HUES64 (cell line): ENCODE data around the gene RIMS4.

Source experiments
- H3K27ac ChIP-seq: 2 replicates; pipeline ENCODE4 v1.7.0; 2013; ENCODE audit warnings: low read depth, low read length, inconsistent platforms
- H3K27me3 ChIP-seq: 2 replicates; pipeline ENCODE4 v1.6.1; 2013; ENCODE audit warnings: mild to moderate bottlenecking, low read length; ENCODE audit not compliant: insufficient read depth
- H3K36me3 ChIP-seq: 2 replicates; pipeline ENCODE4 v1.6.1; 2013; ENCODE audit warnings: mild to moderate bottlenecking, low read length; ENCODE audit not compliant: insufficient read depth
- H3K4me1 ChIP-seq: 2 replicates; pipeline ENCODE4 v1.6.1; 2013; ENCODE audit warnings: mild to moderate bottlenecking, low read length, moderate library complexity; ENCODE audit not compliant: insufficient read depth
- H3K4me3 ChIP-seq: 2 replicates; pipeline ENCODE4 v1.5.1; 2013; ENCODE audit warnings: mild to moderate bottlenecking, low read length, moderate library complexity
- H3K9ac ChIP-seq: 2 replicates; pipeline ENCODE4 v1.6.1; 2013; ENCODE audit warnings: mild to moderate bottlenecking, low read depth, low read length
- H3K9me3 ChIP-seq: 2 replicates; pipeline ENCODE4 v1.6.1; 2013; ENCODE audit warnings: low read depth, low read length; ENCODE audit not compliant: insufficient read depth
- WGBS: fragments of 150-250, 120-280 bp; methylation state at CpG from one replicate; pipeline ENCODE4 v1.1.7; 2013; ENCODE audit warnings: missing lambda C conversion rate; 5-methylcytosine and 5-hydroxymethylcytosine counted together

RIMS4 gene

GRCh38 chr20:44796311-44796710 lies 14.0 kb downstream of the RIMS4 start:
- H3K27me3 ChIP-seq = no peaks in the 10 kb centered on the region
- H3K36me3 ChIP-seq = no peaks in the 10 kb centered on the region
- H3K9me3 ChIP-seq = no peaks in the 10 kb centered on the region
- H3K4me1 ChIP-seq = peaks cover 10% of the 10 kb centered on the region
- no peak overlapping the region for H3K9ac ChIP-seq
- no peak overlapping the region for H3K27ac ChIP-seq
- H3K4me3 ChIP-seq = no peak overlapping the region

DNA sequence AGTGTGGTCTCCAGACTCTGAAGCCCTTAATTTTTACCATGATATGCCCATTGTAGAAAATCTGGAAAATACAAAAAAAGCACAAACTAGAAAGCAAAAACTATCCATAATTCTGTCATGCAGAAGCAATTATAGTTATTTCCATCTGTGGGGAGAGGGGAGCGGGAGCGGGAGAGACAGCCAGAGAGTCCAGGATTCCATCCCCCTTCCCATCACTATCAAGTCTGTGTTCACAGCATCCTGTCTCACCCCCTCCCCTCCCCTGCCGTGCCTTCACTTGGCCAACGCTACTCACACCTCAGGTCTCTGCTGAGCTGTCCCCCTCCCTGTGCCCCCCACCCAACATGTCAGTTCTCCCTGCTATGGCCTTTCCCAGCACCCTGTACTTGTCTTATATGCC lies 14.5 kb downstream of the RIMS4 start:
- peaks cover 10% of the 10 kb centered on the region for H3K4me1 ChIP-seq
- no peaks in the 10 kb centered on the region for H3K36me3 ChIP-seq
- no peak overlapping the region for H3K27ac ChIP-seq
- no peak overlapping the region for H3K9ac ChIP-seq
- H3K27me3 ChIP-seq = no peaks in the 10 kb centered on the region
- no peaks in the 10 kb centered on the region for H3K9me3 ChIP-seq
- H3K4me3 ChIP-seq = no peak overlapping the region
- 46% methylated on average over 3 of the region's 4 CpGs for WGBS

DNA sequence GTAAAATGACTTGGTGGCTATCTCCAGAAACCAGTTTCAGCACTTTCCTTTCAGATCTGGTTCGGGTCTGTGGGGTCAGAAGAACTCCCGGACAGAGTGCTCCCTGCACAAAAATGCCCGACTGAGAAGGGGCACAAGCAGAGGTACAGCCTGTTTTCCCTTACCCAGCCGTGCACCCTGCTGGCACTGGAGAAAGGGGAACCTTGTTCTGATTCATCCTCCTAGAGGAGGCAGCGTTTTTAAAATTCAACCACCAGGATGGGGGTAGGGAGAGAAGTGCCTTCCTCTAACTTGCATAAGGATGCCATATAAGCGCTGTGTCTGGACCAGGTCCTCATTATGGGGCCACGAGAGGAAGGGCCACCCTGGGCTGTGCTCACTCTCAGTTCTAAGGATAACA lies 17.6 kb downstream of the RIMS4 start:
- H3K36me3 ChIP-seq = no peaks in the 10 kb centered on the region
- H3K27ac ChIP-seq = no peak overlapping the region
- H3K9ac ChIP-seq = no peak overlapping the region
- H3K4me3 ChIP-seq = no peak overlapping the region
- H3K9me3 ChIP-seq = no peaks in the 10 kb centered on the region
- WGBS = 79% methylated on average over 7 of the region's 7 CpGs
- H3K27me3 ChIP-seq = no peaks in the 10 kb centered on the region
- H3K4me1 ChIP-seq = peaks cover 10% of the 10 kb centered on the region

DNA sequence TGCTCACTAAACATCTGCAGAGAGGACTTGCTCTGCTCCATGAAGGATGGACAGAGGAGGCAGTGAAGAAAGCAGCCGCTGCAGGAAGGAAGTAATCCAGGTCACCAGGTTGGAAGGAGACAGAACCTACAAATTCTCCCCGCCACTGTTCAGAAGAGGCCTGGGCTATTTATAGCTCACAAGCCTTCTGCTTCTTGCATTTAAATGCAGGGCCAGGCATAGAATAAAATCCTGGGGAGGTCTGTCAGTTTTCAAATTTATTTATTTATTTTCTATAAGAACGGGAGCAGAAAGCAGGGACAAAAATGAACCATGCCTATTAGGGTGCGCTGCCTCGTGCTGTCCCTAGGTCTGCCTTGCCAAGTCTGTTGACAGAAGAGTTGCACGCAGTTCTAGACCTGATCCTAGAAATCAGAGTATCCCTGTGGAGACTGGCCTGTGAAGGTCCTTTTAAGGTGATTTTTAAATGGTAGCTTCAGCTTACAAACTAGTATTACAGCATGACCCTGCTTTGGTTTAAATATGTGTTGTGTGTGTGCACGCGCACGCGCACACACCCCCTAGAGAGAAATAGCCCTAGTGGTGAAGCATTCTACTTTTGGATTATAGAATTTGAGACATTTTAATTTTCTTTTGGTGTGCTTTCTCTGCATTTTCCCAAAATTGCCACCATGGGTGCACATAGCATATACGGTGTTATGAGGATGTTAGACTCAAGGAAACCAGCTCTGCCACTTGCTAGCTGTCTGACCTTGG lies 19.5 kb downstream of the RIMS4 start:
- H3K27ac ChIP-seq = no peak overlapping the region
- no peaks in the 10 kb centered on the region for H3K36me3 ChIP-seq
- no peaks in the 10 kb centered on the region for H3K27me3 ChIP-seq
- peaks cover 5% of the 10 kb centered on the region for H3K4me1 ChIP-seq
- no peak overlapping the region for H3K4me3 ChIP-seq
- WGBS = 91% methylated on average over 7 of the region's 11 CpGs
- no peaks in the 10 kb centered on the region for H3K9me3 ChIP-seq
- H3K9ac ChIP-seq = no peak overlapping the region

DNA sequence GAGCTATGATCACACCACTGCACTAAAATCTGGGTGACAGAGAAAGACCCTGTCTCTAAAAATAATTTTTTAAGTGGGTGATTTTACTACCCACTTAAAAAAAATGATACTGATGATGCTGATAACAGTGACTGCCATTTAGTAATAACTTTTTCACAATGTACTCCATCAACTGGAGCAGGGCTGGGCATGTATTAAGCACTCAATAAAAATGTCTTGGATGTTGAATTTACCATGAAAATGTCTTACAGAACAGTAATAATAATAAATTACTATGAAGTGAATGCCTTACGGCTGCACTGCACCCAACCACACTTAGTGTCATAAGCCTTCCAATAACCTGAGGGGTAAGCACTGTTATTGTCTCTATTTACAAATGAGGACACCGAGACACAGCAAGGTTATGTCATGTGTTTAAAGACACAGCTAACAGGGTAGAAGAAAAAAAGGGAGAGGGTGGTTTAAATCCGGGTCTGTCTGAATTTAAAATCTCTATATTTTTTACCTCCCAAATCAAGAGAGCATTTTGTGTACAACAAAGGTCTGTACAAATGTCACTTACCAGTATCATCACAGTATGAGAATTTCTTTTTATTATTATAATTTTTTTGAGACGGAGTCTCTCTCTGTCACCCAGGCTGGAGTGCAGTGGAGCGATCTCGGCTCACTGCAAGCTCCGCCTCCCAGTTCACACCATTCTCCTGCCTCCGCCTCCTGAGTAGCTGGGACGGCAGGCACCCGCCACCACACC lies 21.5 kb downstream of the RIMS4 start:
- H3K9me3 ChIP-seq = no peaks in the 10 kb centered on the region
- H3K4me1 ChIP-seq = peaks cover 15% of the 10 kb centered on the region
- WGBS = 89% methylated on average over 8 of the region's 10 CpGs
- H3K36me3 ChIP-seq = no peaks in the 10 kb centered on the region
- H3K9ac ChIP-seq = no peak overlapping the region
- no peaks in the 10 kb centered on the region for H3K27me3 ChIP-seq
- H3K4me3 ChIP-seq = no peak overlapping the region
- H3K27ac ChIP-seq = no peak overlapping the region

DNA sequence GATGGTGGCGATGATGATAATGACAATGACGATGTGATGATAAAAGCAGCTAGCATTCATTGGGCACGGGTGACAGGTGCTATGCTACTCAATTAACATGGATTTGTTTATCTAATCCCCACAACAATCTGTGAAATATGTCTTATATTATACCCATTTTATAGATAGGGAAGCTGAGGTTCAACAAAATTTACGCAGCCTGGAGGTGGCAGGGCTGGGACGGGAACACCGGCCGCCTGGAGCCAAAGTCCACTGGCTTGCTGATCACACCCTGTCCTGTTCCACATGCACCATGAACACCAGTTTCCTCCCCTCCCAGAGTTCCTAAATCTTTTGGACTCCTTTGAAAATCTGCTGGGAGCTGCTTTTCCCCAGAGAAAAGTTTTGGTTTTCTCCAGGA lies 23.0 kb downstream of the RIMS4 start:
- no peak overlapping the region for H3K9ac ChIP-seq
- H3K4me1 ChIP-seq = peaks cover 15% of the 10 kb centered on the region
- no peak overlapping the region for H3K4me3 ChIP-seq
- WGBS = 97% methylated on average over 7 of the region's 7 CpGs
- H3K9me3 ChIP-seq = no peaks in the 10 kb centered on the region
- no peak overlapping the region for H3K27ac ChIP-seq
- H3K36me3 ChIP-seq = no peaks in the 10 kb centered on the region
- H3K27me3 ChIP-seq = no peaks in the 10 kb centered on the region

GRCh38 chr20:44785768-44786167 lies 24.6 kb downstream of the RIMS4 start:
- Histone ChIP-seq H3K4me1 (peaks cover 15% of the 10 kb centered on the region), H3K9me3 (no peaks in the 10 kb centered on the region), H3K36me3 (no peaks in the 10 kb centered on the region), H3K9ac (no peak overlapping the region), H3K4me3 (no peak overlapping the region), H3K27me3 (no peaks in the 10 kb centered on the region), H3K27ac (no peak overlapping the region)
- 45% methylated on average over 1 of the region's 1 CpG for WGBS

- Histone ChIP-seq H3K4me1 (peaks cover 15% of the 10 kb centered on the region), H3K36me3 (no peaks in the 10 kb centered on the region), H3K27me3 (no peaks in the 10 kb centered on the region), H3K27ac (peak overlapping the region; percentile 38; the same call in 1 of the 2 replicates), H3K9me3 (no peaks in the 10 kb centered on the region), H3K9ac (no peak overlapping the region), H3K4me3 (no peak overlapping the region)
- WGBS = 74% methylated on average over 1 of the region's 1 CpG
Observed at GRCh38 chr20:44784688-44785087, 25.7 kb downstream of the RIMS4 start.

- Histone ChIP-seq H3K4me3 (no peak overlapping the region), H3K4me1 (peaks cover 15% of the 10 kb centered on the region), H3K9ac (no peak overlapping the region), H3K27me3 (no peaks in the 10 kb centered on the region), H3K36me3 (no peaks in the 10 kb centered on the region), H3K27ac (no peak overlapping the region), H3K9me3 (no peaks in the 10 kb centered on the region)
- WGBS = 89% methylated on average over 3 of the region's 3 CpGs
Observed at GRCh38 chr20:44781791-44782190, 28.6 kb downstream of the RIMS4 start.

DNA sequence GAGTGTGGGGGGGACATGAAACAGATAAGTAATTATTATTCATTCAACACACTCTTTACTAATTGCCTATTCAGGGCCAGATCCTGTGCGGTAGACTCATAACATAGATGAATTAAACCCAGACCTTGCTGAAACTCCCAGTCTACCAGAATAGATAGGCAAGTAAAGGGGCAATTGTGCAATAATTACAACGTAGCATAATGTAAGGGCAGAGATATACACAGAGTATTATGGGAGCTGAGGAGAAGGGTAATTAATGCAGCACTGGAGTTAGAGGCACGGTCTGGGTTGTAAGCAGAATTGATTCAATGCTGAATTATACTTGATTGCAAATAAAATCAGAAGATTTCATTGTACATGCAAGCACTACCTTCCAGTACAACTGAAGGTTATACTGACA lies 29.2 kb downstream of the RIMS4 start:
- Histone ChIP-seq H3K36me3 (no peaks in the 10 kb centered on the region), H3K27me3 (no peaks in the 10 kb centered on the region), H3K9ac (no peak overlapping the region), H3K27ac (no peak overlapping the region), H3K4me1 (peaks cover 13% of the 10 kb centered on the region), H3K9me3 (no peaks in the 10 kb centered on the region), H3K4me3 (no peak overlapping the region)
- WGBS = 91% methylated on average over 3 of the region's 3 CpGs

DNA sequence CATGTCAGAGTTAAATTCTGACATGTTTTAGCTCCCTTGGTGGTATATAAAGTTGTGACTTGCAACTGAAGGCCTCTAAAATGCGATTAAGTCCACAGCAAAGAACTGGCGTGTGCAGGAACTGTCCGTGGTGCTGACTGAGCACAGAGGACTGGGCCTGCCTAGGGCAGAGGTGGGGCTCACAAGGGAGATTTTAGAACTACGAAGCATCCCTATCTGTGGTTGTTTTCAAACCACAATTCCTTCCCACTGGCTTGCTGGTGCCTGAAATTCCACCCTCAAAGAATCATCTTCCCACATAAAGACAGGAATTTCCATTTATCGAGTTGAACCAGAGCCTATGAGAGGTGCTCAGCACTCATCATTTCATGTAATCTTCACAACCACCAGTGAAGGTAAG lies 30.1 kb downstream of the RIMS4 start:
- 39% methylated on average over 5 of the region's 5 CpGs for WGBS
- H3K27me3 ChIP-seq = no peaks in the 10 kb centered on the region

More for the DNA sequence above, 30.1 kb downstream of the RIMS4 start:
- Histone ChIP-seq H3K27ac (no peak overlapping the region), H3K36me3 (no peaks in the 10 kb centered on the region), H3K9me3 (no peaks in the 10 kb centered on the region), H3K4me1 (peaks cover 6% of the 10 kb centered on the region), H3K4me3 (no peak overlapping the region), H3K9ac (no peak overlapping the region)
